K562 (cell line): Measurements from ENCODE around the gene TMEM167B. TPM values are rescaled to one million over a fixed set of nuclear protein-coding genes. Genes with fewer than 3 reads are reported as not detected.

Experiments
- CBFA2T3 ChIP-seq: fragments of 450-650 bp; IDR thresholded peaks from 2 replicates; pipeline ENCODE4 v1.6.1; 2017
- CSDE1 ChIP-seq, 2 experiments: fragments of 450-650 bp; IDR thresholded peaks; 2 replicates each; pipeline ENCODE4 v1.6.1; 2016; ENCODE audit warnings: mild to moderate bottlenecking in 1 of 2
- HDAC1 ChIP-seq, 2 experiments: fragments of 450-650 bp; IDR thresholded peaks; 2 replicates each; pipeline ENCODE4 v1.6.1; 2016 to 2017; ENCODE audit warnings: inconsistent platforms in 1 of 2, mild to moderate bottlenecking in 1 of 2, moderate library complexity in 1 of 2
- HDGF ChIP-seq: fragments of 450-650 bp; IDR thresholded peaks from 2 replicates; pipeline ENCODE4 v1.6.1; 2016
- MTA1 ChIP-seq: fragments of 450-650 bp; IDR thresholded peaks from 2 replicates; pipeline ENCODE4 v1.6.1; 2017; ENCODE audit warnings: borderline replicate concordance
- PCBP2 ChIP-seq: fragments of 200-400 bp; formaldehyde crosslinking; IDR thresholded peaks from 2 replicates; pipeline ENCODE4 v1.6.1; 2018; ENCODE audit warnings: low read length, low read depth, mild to moderate bottlenecking, moderate library complexity; ENCODE audit not compliant: poor library complexity, severe bottlenecking
- PHB2 ChIP-seq: fragments of 450-650 bp; IDR thresholded peaks from 2 replicates; pipeline ENCODE4 v1.6.1; 2017; ENCODE audit warnings: low read depth
- POLR2H ChIP-seq: IDR thresholded peaks from 2 replicates; pipeline ENCODE4 v1.6.1; 2016; ENCODE audit warnings: missing genetic modification characterization, low read depth, mild to moderate bottlenecking, control low read depth, missing compliant biosample characterization, moderate library complexity
- POLR3A ChIP-seq: IDR thresholded peaks from 2 replicates; pipeline ENCODE4 v1.6.1; 2011; ENCODE audit warnings: borderline replicate concordance, mild to moderate bottlenecking, moderate library complexity; ENCODE audit not compliant: insufficient read length, insufficient read depth; ENCODE audit errors: extremely low read depth
- PRMT5 ChIP-seq: sonication (generic); formaldehyde crosslinking; IDR thresholded peaks from 2 replicates; pipeline ENCODE4 v1.5.0; 2020; ENCODE audit warnings: missing genetic modification reagents
- SMARCA4 ChIP-seq: fragments of 450-650 bp; IDR thresholded peaks from 2 replicates; pipeline ENCODE4 v1.6.1; 2016
- TBL1XR1 ChIP-seq, 2 experiments: IDR thresholded peaks; 2 replicates each; pipeline ENCODE4 v1.6.1; 2012; ENCODE audit warnings: improper control_type of control experiment in 2 of 2, low read length in 2 of 2, mild to moderate bottlenecking in 1 of 2
- YBX1 ChIP-seq: fragments of 450-650 bp; IDR thresholded peaks from 2 replicates; pipeline ENCODE4 v1.7.1; 2016; ENCODE audit warnings: mild to moderate bottlenecking
- ZBTB8A ChIP-seq: fragments of 450-650 bp; IDR thresholded peaks from 2 replicates; pipeline ENCODE4 v1.6.1; 2018; ENCODE audit warnings: mild to moderate bottlenecking, moderate library complexity; ENCODE audit not compliant: partially characterized antibody
- ZNF232 ChIP-seq: sonication (generic); formaldehyde crosslinking; IDR thresholded peaks from 2 replicates; pipeline ENCODE4 v1.8.0; 2022; ENCODE audit warnings: mild to moderate bottlenecking, missing genetic modification reagents
- ZNF512 ChIP-seq: IDR thresholded peaks from 2 replicates; pipeline ENCODE4 v1.6.1; 2016; ENCODE audit warnings: missing genetic modification characterization, missing compliant biosample characterization
- ZNF57 ChIP-seq: fragments of 450-650 bp; formaldehyde crosslinking; IDR thresholded peaks from 2 replicates; pipeline ENCODE4 v1.4.0; 2020; ENCODE audit warnings: mild to moderate bottlenecking, moderate library complexity
- ZNF584 ChIP-seq: fragments of 200-800 bp; sonication (Bioruptor generic); IDR thresholded peaks from 2 replicates; pipeline ENCODE4 v1.6.1; 2016; ENCODE audit warnings: low read depth, mild to moderate bottlenecking, missing genetic modification characterization, missing compliant biosample characterization
- polyA plus RNA-seq, 8 experiments: library from polyadenylated mRNA; depleted of rRNA in 4 of 8; stranded (reverse) in 5 of 8; unstranded in 3 of 8; fragments of >200 nt; fragmentation: Nextera tagmentation in 2 of 8; fragmentation: Illumina TruSeq in 1 of 8; extraction: Ambion mirVana in 2 of 8; extraction: Trizol in 1 of 8; gene quantifications; 2 replicates each; pipeline versions ENCODE4 v1.2.1 to v1.2.3, GENCODE V29; 2011 to 2014; ENCODE audit warnings: inconsistent platforms in 1 of 8, missing spikeins in 1 of 8
- total RNA-seq, 7 experiments: library from RNA; depleted of rRNA in 6 of 7; stranded (reverse); fragments of >200 nt in 6 of 7; fragmentation: Illumina TruSeq in 2 of 7; extraction: Trizol in 2 of 7; gene quantifications; 2 replicates each; pipeline versions ENCODE4 v1.2.1 to v1.2.3, GENCODE V29; 2011 to 2021; ENCODE audit warnings: low replicate concordance in 1 of 7
- TF ChIP-seq, protein P1 (sequence below): fragments of 450-650 bp; IDR thresholded peaks from 2 replicates; pipeline ENCODE4 v1.6.1; 2017; ENCODE audit warnings: antibody characterized with exemption
- TF ChIP-seq, protein P2 (sequence below), 2 experiments: fragments of 450-650 bp; IDR thresholded peaks; 2 replicates each; pipeline ENCODE4 v1.6.1; 2016

TMEM167B gene
- total and polyA plus RNA-seq, 9 of the 15 experiments (the other 6 are each of a cell fraction or from before 2014, with no cell fraction given) = 17.2 to 36.4 (median 32.2) TPM

GRCh38 chr1:109080441-109081082 is 10.0 kb upstream of the TMEM167B start (continued):
- TF ChIP-seq MTA1 (peak; percentile 51; the same call in 1 of the 2 replicates), YBX1 (no peak), SMARCA4 (peak; percentile 25; the same call in 1 of the 2 replicates), HDAC1 (IDR thresholded peaks at IDR 0.05) (0 out of 4 replicates have a peak, but pooled peaks of 1 of the 2 experiments have one; percentile 28), ZNF512 (tag) (peak; percentile 91), PHB2 (0 out of 2 replicates have a peak, but pooled peaks have one; percentile 24), ZNF232 (CRISPR knock-in tag) (no peak), ZNF584 (CRISPR knock-in tag) (no peak), ZBTB8A (no peak), POLR2H (tag) (no peak), PRMT5 (CRISPR knock-in tag) (no peak), CBFA2T3 (no peak), TBL1XR1 (IDR thresholded peaks at IDR 0.05; ENCODE audit: low read length in 2 of 2) (no peak), ZNF57 (CRISPR knock-in tag) (no peak), CSDE1 (IDR thresholded peaks at IDR 0.05) (peak in 1 of 2 experiments; percentile 17; a peak in 1 of 4 replicates), POLR3A (no peak), PCBP2 (no peak), HDGF (0 out of 2 replicates have a peak, but pooled peaks have one; percentile 37)
- TF ChIP-seq, protein P1, sequence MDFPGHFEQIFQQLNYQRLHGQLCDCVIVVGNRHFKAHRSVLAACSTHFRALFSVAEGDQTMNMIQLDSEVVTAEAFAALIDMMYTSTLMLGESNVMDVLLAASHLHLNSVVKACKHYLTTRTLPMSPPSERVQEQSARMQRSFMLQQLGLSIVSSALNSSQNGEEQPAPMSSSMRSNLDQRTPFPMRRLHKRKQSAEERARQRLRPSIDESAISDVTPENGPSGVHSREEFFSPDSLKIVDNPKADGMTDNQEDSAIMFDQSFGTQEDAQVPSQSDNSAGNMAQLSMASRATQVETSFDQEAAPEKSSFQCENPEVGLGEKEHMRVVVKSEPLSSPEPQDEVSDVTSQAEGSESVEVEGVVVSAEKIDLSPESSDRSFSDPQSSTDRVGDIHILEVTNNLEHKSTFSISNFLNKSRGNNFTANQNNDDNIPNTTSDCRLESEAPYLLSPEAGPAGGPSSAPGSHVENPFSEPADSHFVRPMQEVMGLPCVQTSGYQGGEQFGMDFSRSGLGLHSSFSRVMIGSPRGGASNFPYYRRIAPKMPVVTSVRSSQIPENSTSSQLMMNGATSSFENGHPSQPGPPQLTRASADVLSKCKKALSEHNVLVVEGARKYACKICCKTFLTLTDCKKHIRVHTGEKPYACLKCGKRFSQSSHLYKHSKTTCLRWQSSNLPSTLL = 0 out of 2 replicates have a peak, but pooled peaks have one; percentile 48
- TF ChIP-seq, protein P2, sequence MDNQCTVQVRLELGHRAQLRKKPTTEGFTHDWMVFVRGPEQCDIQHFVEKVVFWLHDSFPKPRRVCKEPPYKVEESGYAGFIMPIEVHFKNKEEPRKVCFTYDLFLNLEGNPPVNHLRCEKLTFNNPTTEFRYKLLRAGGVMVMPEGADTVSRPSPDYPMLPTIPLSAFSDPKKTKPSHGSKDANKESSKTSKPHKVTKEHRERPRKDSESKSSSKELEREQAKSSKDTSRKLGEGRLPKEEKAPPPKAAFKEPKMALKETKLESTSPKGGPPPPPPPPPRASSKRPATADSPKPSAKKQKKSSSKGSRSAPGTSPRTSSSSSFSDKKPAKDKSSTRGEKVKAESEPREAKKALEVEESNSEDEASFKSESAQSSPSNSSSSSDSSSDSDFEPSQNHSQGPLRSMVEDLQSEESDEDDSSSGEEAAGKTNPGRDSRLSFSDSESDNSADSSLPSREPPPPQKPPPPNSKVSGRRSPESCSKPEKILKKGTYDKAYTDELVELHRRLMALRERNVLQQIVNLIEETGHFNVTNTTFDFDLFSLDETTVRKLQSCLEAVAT (IDR thresholded peaks at IDR 0.05) = peak in 1 of 2 experiments; percentile 57; a peak in 1 of 4 replicates
